H1 (cell line): ENCODE data around the gene STX17. TPM values are rescaled to one million over a fixed set of nuclear protein-coding genes. Genes with fewer than 3 reads are reported as not detected.

Experiments
- CTCF ChIA-PET: fragments of 300-600 bp; sonication (Branson Sonifier 250); formaldehyde crosslinking; loops from one replicate; lab custom pipeline; 2021; ENCODE audit not compliant: partially characterized antibody; lab: Charles Lee
- POLR2A ChIA-PET: fragments of 300-600 bp; sonication (Branson Sonifier 250); formaldehyde crosslinking; loops from one replicate; lab custom pipeline; 2021; ENCODE audit warnings: inconsistent platforms; ENCODE audit not compliant: partially characterized antibody; lab: Charles Lee
- DNase-seq, 2 experiments: peaks; one replicate each; pipeline versions ENCODE4 v3.0.0 to v3.0.0-alpha.2; 2010 to 2022; ENCODE audit warnings: low spot score in 2 of 2, low read depth in 1 of 2, mixed read lengths in 1 of 2
- FAIRE-seq: peaks from 2 replicates; lab custom pipeline; 2011; peaks lifted over from hg19 to GRCh38; lab: Jason Lieb, UNC
- H2AFZ ChIP-seq: 2 replicates; pipeline ENCODE4 v1.8.1; 2012; ENCODE audit warnings: low read length, inconsistent platforms
- H2AK5ac ChIP-seq: 2 replicates; pipeline ENCODE4 v1.6.1; 2013; ENCODE audit warnings: low read depth, low read length
- H2BK120ac ChIP-seq: replicated peaks from 2 replicates; pipeline ENCODE3; 2013; ENCODE audit warnings: low read depth, low read length, inconsistent platforms
- H2BK12ac ChIP-seq: 2 replicates; pipeline ENCODE4 v1.6.1; 2013; ENCODE audit warnings: low read depth, low read length
- H2BK15ac ChIP-seq: 2 replicates; pipeline ENCODE4 v1.6.1; 2013; ENCODE audit warnings: low read length
- H2BK20ac ChIP-seq: 2 replicates; pipeline ENCODE4 v1.6.1; 2013; ENCODE audit warnings: low read length
- H2BK5ac ChIP-seq: 2 replicates; pipeline ENCODE4 v1.6.1; 2013; ENCODE audit warnings: low read depth, low read length
- H3K14ac ChIP-seq: 2 replicates; pipeline ENCODE4 v1.6.1; 2013; ENCODE audit warnings: inconsistent platforms; ENCODE audit not compliant: insufficient read length
- H3K18ac ChIP-seq: 2 replicates; pipeline ENCODE4 v1.6.1; 2013; ENCODE audit warnings: low read length; ENCODE audit errors: extremely low read depth
- H3K23ac ChIP-seq: 2 replicates; pipeline ENCODE4 v1.6.1; 2013; ENCODE audit warnings: inconsistent platforms; ENCODE audit not compliant: insufficient read length
- H3K23me2 ChIP-seq: 2 replicates; pipeline ENCODE4 v1.6.1; 2013; ENCODE audit warnings: low read depth, low read length
- H3K27ac ChIP-seq: 2 replicates; pipeline ENCODE4 v1.6.1; 2011; ENCODE audit warnings: low read depth, low read length, inconsistent platforms
- H3K27me3 ChIP-seq, 4 experiments: replicated peaks in 1 of 4; 1 replicate in 1 of 4; 2 replicates in 3 of 4; pipeline versions ENCODE4 v1.6.1 to v1.8.1; 2011 to 2013; ENCODE audit warnings: low read length in 3 of 4, mild to moderate bottlenecking in 3 of 4, inconsistent platforms in 2 of 4, mixed read lengths in 2 of 4, moderate library complexity in 1 of 4; ENCODE audit not compliant: control insufficient read depth in 3 of 4, insufficient read depth in 3 of 4; ENCODE audit errors: extremely low read depth in 1 of 4
- H3K36me3 ChIP-seq, 4 experiments: 2 replicates each; pipeline versions ENCODE4 v1.6.1 to v1.8.1; 2011 to 2013; ENCODE audit warnings: mild to moderate bottlenecking in 4 of 4, low read length in 3 of 4, moderate library complexity in 2 of 4, control low read depth in 1 of 4, inconsistent platforms in 1 of 4; ENCODE audit not compliant: insufficient read depth in 4 of 4, control insufficient read depth in 2 of 4
- H3K4ac ChIP-seq: replicated peaks from 2 replicates; pipeline ENCODE3; 2013; ENCODE audit warnings: low read length, low read depth, mixed read lengths, inconsistent platforms; ENCODE audit not compliant: insufficient read length
- H3K4me1 ChIP-seq, 4 experiments: replicated peaks in 1 of 4; 1 replicate in 1 of 4; 2 replicates in 3 of 4; pipeline versions ENCODE4 v1.6.1 to v1.8.1; 2011 to 2013; ENCODE audit warnings: low read length in 3 of 4, inconsistent platforms in 2 of 4, mixed read lengths in 1 of 4; ENCODE audit not compliant: insufficient read depth in 4 of 4, control insufficient read depth in 3 of 4
- H3K4me2 ChIP-seq, 2 experiments: 2 replicates each; pipeline versions ENCODE4 v1.6.1 to v1.8.1; 2011 to 2013; ENCODE audit warnings: low read depth in 2 of 2, low read length in 2 of 2, control low read depth in 1 of 2, inconsistent platforms in 1 of 2, mild to moderate bottlenecking in 1 of 2; ENCODE audit not compliant: insufficient read depth in 1 of 2
- H3K4me3 ChIP-seq, 4 experiments: fragments of 200-600, 300-600 bp in 1 of 4; sonication (generic), shearing (Covaris generic), sonication (Bioruptor Twin) in 1 of 4; 2 replicates each; pipeline versions ENCODE4 v1.5.1 to v1.8.1; 2011 to 2016; ENCODE audit warnings: low read length in 4 of 4, low read depth in 3 of 4, control low read depth in 2 of 4, inconsistent platforms in 2 of 4, mild to moderate bottlenecking in 2 of 4, mixed read lengths in 1 of 4, moderate library complexity in 1 of 4; ENCODE audit not compliant: insufficient read depth in 2 of 4; ENCODE audit errors: extremely low read depth in 1 of 4
- H3K56ac ChIP-seq: replicated peaks from 2 replicates; pipeline ENCODE3; 2013; ENCODE audit warnings: low read depth, mild to moderate bottlenecking, mixed read lengths, low read length, inconsistent platforms; ENCODE audit not compliant: insufficient read length
- H3K79me1 ChIP-seq: 2 replicates; pipeline ENCODE4 v1.6.1; 2013; ENCODE audit warnings: low read depth, low read length, control low read depth
- H3K79me2 ChIP-seq, 2 experiments: 2 replicates each; pipeline versions ENCODE4 v1.6.1 to v1.8.1; 2012 to 2013; ENCODE audit warnings: low read length in 2 of 2, mild to moderate bottlenecking in 2 of 2, inconsistent platforms in 1 of 2; ENCODE audit not compliant: insufficient read depth in 2 of 2, control insufficient read depth in 1 of 2
- H3K9ac ChIP-seq, 4 experiments: replicated peaks in 1 of 4; 1 replicate in 1 of 4; 2 replicates in 3 of 4; pipeline versions ENCODE4 v1.6.1 to v1.8.1; 2011 to 2013; ENCODE audit warnings: low read depth in 3 of 4, low read length in 3 of 4, control low read depth in 2 of 4, mild to moderate bottlenecking in 2 of 4, moderate library complexity in 2 of 4, inconsistent platforms in 1 of 4; ENCODE audit errors: extremely low read depth in 1 of 4
- H3K9me3 ChIP-seq, 2 experiments: 2 replicates each; pipeline versions ENCODE4 v1.6.1 to v1.8.1; 2012 to 2013; ENCODE audit warnings: mild to moderate bottlenecking in 2 of 2, moderate library complexity in 2 of 2, control low read depth in 1 of 2, inconsistent platforms in 1 of 2, low read depth in 1 of 2, low read length in 1 of 2, mixed read lengths in 1 of 2; ENCODE audit not compliant: insufficient read depth in 2 of 2
- H4K20me1 ChIP-seq, 2 experiments: replicated peaks in 1 of 2; 2 replicates each; pipeline versions ENCODE3 to v1.8.1; 2011 to 2013; ENCODE audit warnings: inconsistent platforms in 2 of 2, low read length in 2 of 2, mild to moderate bottlenecking in 1 of 2; ENCODE audit not compliant: insufficient read depth in 2 of 2, control insufficient read depth in 1 of 2
- H4K5ac ChIP-seq: 2 replicates; pipeline ENCODE4 v1.6.1; 2013; ENCODE audit warnings: low read length, low read depth, mixed read lengths, inconsistent platforms; ENCODE audit not compliant: insufficient read length
- H4K8ac ChIP-seq: 2 replicates; pipeline ENCODE4 v1.8.0; 2013; ENCODE audit warnings: mild to moderate bottlenecking, moderate library complexity, low read length, inconsistent platforms; ENCODE audit not compliant: insufficient read depth; ENCODE audit errors: extremely low read depth
- H4K91ac ChIP-seq: replicated peaks from 2 replicates; pipeline ENCODE3; 2013; ENCODE audit warnings: low read length, mixed read lengths, inconsistent platforms; ENCODE audit not compliant: insufficient read length
- ATF2 ChIP-seq: IDR thresholded peaks from 2 replicates; pipeline ENCODE4 v1.6.1; 2012; ENCODE audit warnings: low read length, inconsistent platforms
- EGR1 ChIP-seq: IDR thresholded peaks from 2 replicates; pipeline ENCODE4 v1.6.1; 2011; ENCODE audit warnings: low read depth, low read length, borderline replicate concordance
- JUN ChIP-seq: IDR thresholded peaks from 2 replicates; pipeline ENCODE4 v1.6.1; 2011; ENCODE audit warnings: low read depth, mild to moderate bottlenecking, improper control_type of control experiment, low read length
- POLR2AphosphoS5 ChIP-seq: IDR thresholded peaks from 2 replicates; pipeline ENCODE4 v1.6.1; 2011; ENCODE audit warnings: low read depth, low read length
- TBP ChIP-seq: IDR thresholded peaks from 2 replicates; pipeline ENCODE4 v1.6.1; 2011; ENCODE audit warnings: low read depth, low read length, improper control_type of control experiment
- YY1 ChIP-seq: IDR thresholded peaks from 2 replicates; pipeline ENCODE4 v1.6.1; 2011; ENCODE audit warnings: low read depth, mild to moderate bottlenecking, low read length
- WGBS, 2 experiments: shearing (Covaris generic) in 1 of 2; methylation state at CpG; one replicate each; pipeline versions ENCODE4 v1.1.6 to v1.1.7; 2013 to 2015; ENCODE audit warnings: low lambda C conversion rate in 2 of 2, mixed read lengths in 2 of 2, inconsistent platforms in 1 of 2, low coverage in 1 of 2, missing lambda C conversion rate in 1 of 2; ENCODE audit not compliant: insufficient replicate concordance in 2 of 2, insufficient coverage in 1 of 2, insufficient read length in 1 of 2; ENCODE audit errors: extremely low coverage in 1 of 2, missing lambda C conversion rate in 1 of 2; 5-methylcytosine and 5-hydroxymethylcytosine counted together
- polyA plus RNA-seq, 7 experiments: library from polyadenylated mRNA; depleted of rRNA in 3 of 7; stranded (reverse) in 5 of 7; unstranded in 2 of 7; fragments of >200 nt in 5 of 7; fragments of 200-250 nt in 2 of 7; gene quantifications; 1 replicate in 5 of 7; 2 replicates in 1 of 7; 4 replicates in 1 of 7; pipeline versions ENCODE4 v1.2.1 to v1.2.3, GENCODE V29; 2011 to 2013; ENCODE audit warnings: missing spikeins in 2 of 7, mixed read lengths in 2 of 7
- total RNA-seq: library from RNA; stranded (reverse); fragmentation: NEBNext Ultra II Directional; extraction: Animal tissue kit (Norgen Biotek cat#: 25700); gene quantifications from 2 replicates; pipeline ENCODE4 v1.2.1, GENCODE V29; 2021

Gene STX17
- total and polyA plus RNA-seq, 2 of the 8 experiments (the other 6 are each of a cell fraction or from before 2014, with no cell fraction given) = 4.5 to 16.3 TPM

GRCh38 chr9:99962680-99963261 lies 56.3 kb downstream of the STX17 start:
- no peak overlapping the region for H2AFZ ChIP-seq
- TF ChIP-seq JUN = no peak
- no peak for TF ChIP-seq EGR1
- TF ChIP-seq TBP = no peak
- TF ChIP-seq ATF2 = no peak
- no peak for TF ChIP-seq YY1
- no peak for TF ChIP-seq POLR2AphosphoS5
- no peaks in the 10 kb centered on the region for H3K23me2 ChIP-seq
- no peak overlapping the region for H3K4me2 ChIP-seq
- H3K4me3 ChIP-seq = no peak overlapping the region
- no peak overlapping the region for H3K4ac ChIP-seq
- no peak overlapping the region for H3K18ac ChIP-seq
- no peak overlapping the region for H3K9ac ChIP-seq
- H3K23ac ChIP-seq = no peak overlapping the region
- H4K91ac ChIP-seq = no peak overlapping the region
- no peak overlapping the region for H2AK5ac ChIP-seq
- H4K8ac ChIP-seq = no peak overlapping the region
- H3K27me3 ChIP-seq = no peaks in the 10 kb centered on the region
- no peak overlapping the region for H3K56ac ChIP-seq
- no peaks in the 10 kb centered on the region for H3K9me3 ChIP-seq
- H3K27ac ChIP-seq = no peak overlapping the region
- no peak overlapping the region for H2BK20ac ChIP-seq
- 100% methylated on average over 1 of the region's 1 CpG; no CpG with 5 or more reads in 1 of the 2 experiments for whole genome bisulfite sequencing, 2 experiments
- H3K4me1 ChIP-seq = peaks cover 0 to 5% (median 4%) of the 10 kb centered on the region in 4 experiments; a peak in 4 of 7 replicates
- no peak overlapping the region for H2BK120ac ChIP-seq
- no peak overlapping the region for H4K5ac ChIP-seq
- CTCF ChIA-PET = interaction anchor here (2.2 kb wide), 1 partner anchor 15 kb away, joined by 11 read pairs; no protein-coding TSS in a partner anchor
- no peak for FAIRE-seq
- POLR2A ChIA-PET = no interaction called here
- H3K14ac ChIP-seq = no peak overlapping the region
- no peaks in the 10 kb centered on the region for H3K79me1 ChIP-seq
- no peak for DNase-seq
- no peak overlapping the region for H2BK15ac ChIP-seq
- H4K20me1 ChIP-seq = no peaks in the 10 kb centered on the region
- H2BK5ac ChIP-seq = no peak overlapping the region
- H3K79me2 ChIP-seq = no peaks in the 10 kb centered on the region
- no peaks in the 10 kb centered on the region for H3K36me3 ChIP-seq
- H2BK12ac ChIP-seq = no peak overlapping the region
